Type B pancreatic cell (in vitro differentiated cells): ENCODE data around the gene THAP4. TPM values are rescaled to one million over a fixed set of nuclear protein-coding genes. Genes with fewer than 3 reads are reported as not detected.

ENCODE experiments used
- DNase-seq: peaks from one replicate; pipeline ENCODE4 v3.0.0; 2021; ENCODE audit warnings: mixed read lengths; ENCODE audit not compliant: unreplicated experiment; ENCODE audit errors: extremely low spot score
- H3K27ac Mint-ChIP-seq: 2 replicates; pipeline ENCODE4 v1.8.0; 2021; ENCODE audit warnings: mild to moderate bottlenecking, mixed read lengths
- H3K27me3 Mint-ChIP-seq: 2 replicates; pipeline ENCODE4 v1.8.0; 2021; ENCODE audit warnings: mixed read lengths
- H3K36me3 Mint-ChIP-seq: 2 replicates; pipeline ENCODE4 v1.8.0; 2021; ENCODE audit warnings: mixed read lengths
- H3K4me1 Mint-ChIP-seq: one replicate; pipeline ENCODE4 v1.8.0; 2021; ENCODE audit warnings: mixed read lengths; ENCODE audit not compliant: unreplicated experiment
- H3K4me3 Mint-ChIP-seq: 2 replicates; pipeline ENCODE4 v1.8.0; 2021; ENCODE audit warnings: mild to moderate bottlenecking, mixed read lengths
- H3K9me3 Mint-ChIP-seq: 2 replicates; pipeline ENCODE4 v1.8.0; 2021; ENCODE audit warnings: mixed read lengths
- CTCF ChIP-seq: fragments of 200-600 bp; sonication (generic); conservative IDR thresholded peaks from 2 replicates; pipeline ENCODE4 v1.5.0; 2021; ENCODE audit warnings: antibody characterized with exemption, mild to moderate bottlenecking
- total RNA-seq: library from RNA; stranded (reverse); gene quantifications from 2 replicates; pipeline ENCODE4 v1.2.1, GENCODE V29; 2021; ENCODE audit warnings: low replicate concordance

Gene THAP4
- total RNA-seq, 1 donor from 2014 or later = 51.3 TPM

DNA sequence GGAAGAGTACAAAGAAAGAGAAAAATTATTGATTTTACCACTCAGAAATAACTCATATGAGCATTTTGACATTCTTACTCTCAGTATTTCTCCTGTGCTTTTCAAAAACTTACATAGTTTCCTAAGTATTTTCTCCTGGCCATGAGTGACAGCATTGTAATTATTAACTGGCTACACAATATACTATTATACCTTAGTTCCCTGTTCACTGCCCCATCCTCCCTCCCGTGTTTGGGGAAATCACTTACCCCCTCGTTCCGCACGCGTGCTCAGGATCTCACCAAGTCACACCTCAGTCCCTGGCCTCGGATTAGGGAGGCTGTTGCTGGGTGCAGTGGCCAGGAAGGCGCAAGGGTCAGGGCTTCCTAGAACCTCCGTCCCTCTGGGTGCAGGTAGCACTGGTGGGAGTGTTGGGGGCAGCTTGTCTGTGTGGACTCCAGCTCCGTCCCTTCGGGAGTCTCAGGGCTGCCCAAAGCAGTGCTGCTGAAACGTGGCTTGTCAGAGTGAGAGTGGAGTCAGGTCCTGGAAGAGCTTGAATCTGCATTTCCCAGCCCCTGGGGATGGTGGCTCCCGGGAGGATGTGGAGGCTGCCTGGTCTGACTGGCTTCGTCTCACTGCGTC lies 23.7 kb upstream of the THAP4 start:
- no peak for DNase-seq
- Mint-ChIP-seq H3K27me3 (no peaks in the 10 kb centered on the region), H3K4me1 (peaks cover 7% of the 10 kb centered on the region), H3K27ac (no peak overlapping the region), H3K36me3 (peaks cover 11% of the 10 kb centered on the region), H3K9me3 (no peaks in the 10 kb centered on the region), H3K4me3 (no peak overlapping the region)
- TF ChIP-seq CTCF = no peak

- no peaks in the 10 kb centered on the region for H3K4me1 Mint-ChIP-seq
- DNase-seq = no peak
- peaks cover 13% of the 10 kb centered on the region for H3K36me3 Mint-ChIP-seq
- peak overlapping the region; percentile 27 for H3K27ac Mint-ChIP-seq
- TF ChIP-seq CTCF = peak; percentile 77
- H3K4me3 Mint-ChIP-seq = no peak overlapping the region
- no peaks in the 10 kb centered on the region for H3K27me3 Mint-ChIP-seq
- H3K9me3 Mint-ChIP-seq = no peaks in the 10 kb centered on the region
These were observed 22.3 kb upstream of the THAP4 start for GRCh38 chr2:241659150-241659739.

DNA sequence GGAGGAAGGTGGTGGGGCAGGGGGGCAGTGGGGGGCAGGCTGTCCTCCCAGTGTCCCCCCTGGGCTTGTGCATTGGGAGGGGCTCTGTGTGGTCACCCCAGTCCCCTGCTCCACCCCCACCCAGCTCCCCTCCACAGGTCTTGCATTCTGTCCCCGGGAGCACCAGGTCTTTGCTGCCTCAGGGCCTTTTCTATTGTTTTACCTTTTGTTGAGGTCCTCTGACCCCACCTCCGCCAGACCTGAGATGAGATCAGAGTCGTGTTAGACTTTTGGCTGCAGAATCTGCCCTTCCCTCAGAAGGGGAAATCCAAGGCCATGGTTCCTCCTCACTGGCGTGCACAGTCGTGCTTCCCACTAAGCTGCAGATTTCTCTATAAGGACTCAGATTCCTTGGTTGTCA lies 21.3 kb upstream of the THAP4 start:
- Mint-ChIP-seq H3K27ac (no peak overlapping the region), H3K36me3 (peaks cover 13% of the 10 kb centered on the region), H3K4me3 (no peak overlapping the region), H3K9me3 (no peaks in the 10 kb centered on the region), H3K4me1 (no peaks in the 10 kb centered on the region), H3K27me3 (no peaks in the 10 kb centered on the region)
- no peak for DNase-seq
- TF ChIP-seq CTCF = no peak

- no peaks in the 10 kb centered on the region for H3K9me3 Mint-ChIP-seq
- H3K36me3 Mint-ChIP-seq = peaks cover 13% of the 10 kb centered on the region
- no peaks in the 10 kb centered on the region for H3K4me1 Mint-ChIP-seq
- H3K4me3 Mint-ChIP-seq = no peak overlapping the region
- no peak for TF ChIP-seq CTCF
- H3K27me3 Mint-ChIP-seq = no peaks in the 10 kb centered on the region
- H3K27ac Mint-ChIP-seq = no peak overlapping the region
- DNase-seq = no peak
These were observed 20.9 kb upstream of the THAP4 start for GRCh38 chr2:241657786-241658254.

DNA sequence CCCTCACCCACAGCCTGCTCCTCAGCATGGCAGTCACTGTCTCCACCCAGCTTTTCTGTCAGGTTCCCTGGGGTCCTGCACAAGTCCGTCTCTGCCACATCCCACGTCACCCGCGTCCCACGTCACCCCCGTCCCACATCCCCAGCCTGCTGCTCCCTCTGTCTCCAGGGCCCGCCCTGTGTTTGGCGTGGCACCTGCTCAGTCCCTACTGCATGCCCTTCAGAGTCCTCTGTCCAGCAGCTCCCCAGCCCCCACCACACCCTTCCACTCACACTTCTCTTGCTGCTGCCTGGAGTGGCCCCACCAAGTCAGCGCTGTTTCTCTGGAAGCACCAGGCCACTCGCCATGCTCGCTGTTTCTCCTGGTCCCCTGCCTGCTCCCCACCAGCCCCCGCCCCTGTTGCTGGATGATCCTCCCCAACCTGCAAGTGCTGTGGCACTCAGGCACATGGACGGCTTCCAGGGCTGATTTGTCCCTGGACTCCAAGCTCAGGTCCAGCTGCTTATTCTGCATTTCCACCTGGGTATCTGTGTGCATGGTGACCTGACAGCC lies 19.3 kb upstream of the THAP4 start:
- Mint-ChIP-seq H3K4me1 (no peaks in the 10 kb centered on the region), H3K9me3 (no peaks in the 10 kb centered on the region), H3K27me3 (no peaks in the 10 kb centered on the region), H3K27ac (peak overlapping the region; percentile 50), H3K4me3 (no peak overlapping the region), H3K36me3 (peaks cover 13% of the 10 kb centered on the region)
- no peak for DNase-seq
- TF ChIP-seq CTCF = no peak
